GM12892 (cell line): ENCODE data around the gene HYAL1.

Experiments used
- DNase-seq: peaks from one replicate; pipeline ENCODE4 v3.0.0; 2011; ENCODE audit not compliant: insufficient read length
- FAIRE-seq: peaks from 2 replicates; lab custom pipeline; 2011; peaks lifted over from hg19 to GRCh38; lab: Jason Lieb, UNC
- POLR2A ChIP-seq: IDR thresholded peaks from 2 replicates; pipeline ENCODE4 v1.6.1; 2011; ENCODE audit warnings: low read depth, low read length, control low read depth
- POLR2AphosphoS5 ChIP-seq: IDR thresholded peaks from 2 replicates; pipeline ENCODE4 v1.6.1; 2011; ENCODE audit warnings: low read depth, low read length, control low read depth
- TAF1 ChIP-seq: IDR thresholded peaks from 2 replicates; pipeline ENCODE4 v1.6.1; 2011; ENCODE audit warnings: low read depth, mild to moderate bottlenecking, control low read depth, low read length, borderline replicate concordance

Gene HYAL1

GRCh38 chr3:50331364-50331907 lies 28.1 kb upstream of the HYAL1 start:
- FAIRE-seq (no peak), DNase-seq (no peak)
- TF ChIP-seq TAF1 (no peak), POLR2AphosphoS5 (no peak), POLR2A (no peak)

GRCh38 chr3:50330330-50330729 lies 27.0 kb upstream of the HYAL1 start:
- DNase-seq (no peak), FAIRE-seq (no peak)
- TF ChIP-seq TAF1 (no peak), POLR2A (no peak), POLR2AphosphoS5 (no peak)

GRCh38 chr3:50327943-50328691 lies 24.7 kb upstream of the HYAL1 start, which contains the start of gene TUSC2:
Gene TUSC2 (minus strand): TSS chr3:50328223. CDS start chr3:50328099, 124 bp downstream.
- peak; percentile 98 for DNase-seq
- peak; percentile 74; the same call in 1 of the 2 replicates for TF ChIP-seq TAF1
- TF ChIP-seq POLR2A, result peak; percentile 80
- TF ChIP-seq POLR2AphosphoS5, result peak; percentile 68
- FAIRE-seq, result peak; percentile 99

GRCh38 chr3:50327129-50327528 lies 23.8 kb upstream of the HYAL1 start:
- TF ChIP-seq POLR2A, result no peak
- no peak for TF ChIP-seq POLR2AphosphoS5
- TF ChIP-seq TAF1, result no peak
- DNase-seq (no peak), FAIRE-seq (no peak)

GRCh38 chr3:50326182-50326541 lies 22.8 kb upstream of the HYAL1 start:
- FAIRE-seq, result no peak
- no peak for DNase-seq
- no peak for TF ChIP-seq TAF1
- TF ChIP-seq POLR2AphosphoS5, result no peak

- FAIRE-seq, result no peak
- no peak for DNase-seq
- TF ChIP-seq POLR2A, result no peak
- TF ChIP-seq POLR2AphosphoS5, result no peak
- no peak for TF ChIP-seq TAF1
Observed at GRCh38 chr3:50325497-50326181, 22.3 kb upstream of the HYAL1 start.

GRCh38 chr3:50325113-50325480 lies 21.7 kb upstream of the HYAL1 start:
- no peak for DNase-seq
- TF ChIP-seq POLR2AphosphoS5, result no peak
- no peak for TF ChIP-seq TAF1
- no peak for TF ChIP-seq POLR2A
- no peak for FAIRE-seq

GRCh38 chr3:50324351-50325112 lies 21.2 kb upstream of the HYAL1 start:
- TF ChIP-seq POLR2AphosphoS5, result no peak
- no peak for TF ChIP-seq POLR2A
- no peak for TF ChIP-seq TAF1
- FAIRE-seq (peak; percentile 48), DNase-seq (peak; percentile 54)

- FAIRE-seq (no peak), DNase-seq (no peak)
- TF ChIP-seq POLR2A (peak; percentile 26; the same call in 1 of the 2 replicates), POLR2AphosphoS5 (no peak), TAF1 (no peak)
Observed at GRCh38 chr3:50323614-50324199, 20.3 kb upstream of the HYAL1 start.

GRCh38 chr3:50323092-50323600 lies 19.8 kb upstream of the HYAL1 start:
- no peak for DNase-seq
- no peak for FAIRE-seq
- TF ChIP-seq POLR2A (no peak), POLR2AphosphoS5 (no peak), TAF1 (no peak)
